Tibial artery (tissue), 4 donors: ENCODE data around the gene ILRUN.
"Not testable (repeated sequence)": the region's sequence is repeated elsewhere in the genome, so short reads cannot be mapped to it uniquely, and the experiment has no call there.

Experiments used
- DNase-seq, 2 donors: peaks; one replicate each; pipeline ENCODE4 v3.0.0-alpha.2; 2019
- H3K27ac ChIP-seq, 2 donors: fragments of 200-600 bp; sonication (generic) in 1 of 2; 1 replicate in 1 of 2; 2 replicates in 1 of 2; pipeline ENCODE4 v1.5.1; 2018 to 2019; ENCODE audit warnings: mild to moderate bottlenecking in 1 of 2
- H3K27me3 ChIP-seq, 2 donors: fragments of 200-600 bp; sonication (generic) in 1 of 2; one replicate each; pipeline versions ENCODE4 v1.5.1 to v1.6.0; 2016 to 2019
- H3K36me3 ChIP-seq, 3 donors: fragments of 200-600 bp; sonication (generic) in 2 of 3; one replicate each; pipeline ENCODE4 v1.5.1; 2016 to 2019; ENCODE audit warnings: mild to moderate bottlenecking in 2 of 3
- H3K4me1 ChIP-seq, 4 donors: fragments of 200-600 bp; sonication (generic) in 2 of 4; 1 replicate in 3 of 4; 2 replicates in 1 of 4; pipeline ENCODE4 v1.5.1; 2016 to 2019
- H3K4me3 ChIP-seq, 2 donors: fragments of 200-600 bp; sonication (generic) in 1 of 2; 1 replicate in 1 of 2; 2 replicates in 1 of 2; pipeline ENCODE4 v1.5.1; 2018 to 2019; ENCODE audit warnings: mild to moderate bottlenecking in 2 of 2
- H3K9me3 ChIP-seq, 3 donors: fragments of 200-600 bp; sonication (generic) in 1 of 3; one replicate each; pipeline ENCODE4 v1.5.1; 2016 to 2019
- CTCF ChIP-seq, 2 experiments: fragments of 200-600 bp in 1 of 2; fragments of 450-650 bp in 1 of 2; IDR thresholded peaks; one replicate each; pipeline ENCODE4 v1.5.1; 2017 to 2019; ENCODE audit warnings: antibody characterized with exemption in 2 of 2, mild to moderate bottlenecking in 1 of 2, moderate library complexity in 1 of 2
- intact Hi-C: fragments of 100-400 bp; cut with DNase I; formaldehyde crosslinking; loops from one replicate; pipeline ENCODE4 v1.15.0; 2023; ENCODE audit warnings: low total_unique reads

The ILRUN gene

GRCh38 chr6:34684919-34685318, 11.6 kb downstream of the ILRUN start:
- Histone ChIP-seq H3K27me3 (no peaks in the 10 kb centered on the region), H3K27ac (no peak overlapping the region), H3K4me1 (peaks cover 0 to 25% (median 12%) of the 10 kb centered on the region in 4 donors), H3K36me3 (peaks cover 0 to 4% (median 0%) of the 10 kb centered on the region in 3 donors), H3K4me3 (no peak overlapping the region), H3K9me3 (no peaks in the 10 kb centered on the region)
- intact Hi-C loops, result no loop called here
- TF ChIP-seq CTCF (IDR thresholded peaks at IDR 0.05), result no peak
- no peak for DNase-seq

GRCh38 chr6:34684364-34684763, 12.2 kb downstream of the ILRUN start:
- peaks cover 0 to 30% (median 16%) of the 10 kb centered on the region in 4 donors for H3K4me1 ChIP-seq
- intact Hi-C loops, result no loop called here
- H3K36me3 ChIP-seq, result peaks cover 0 to 4% (median 0%) of the 10 kb centered on the region in 3 donors
- H3K9me3 ChIP-seq, result no peaks in the 10 kb centered on the region
- H3K27ac ChIP-seq, result no peak overlapping the region
- no peaks in the 10 kb centered on the region for H3K27me3 ChIP-seq
- no peak overlapping the region for H3K4me3 ChIP-seq
- no peak for DNase-seq
- TF ChIP-seq CTCF (IDR thresholded peaks at IDR 0.05), result no peak

- Histone ChIP-seq H3K4me3 (no peak overlapping the region), H3K9me3 (no peaks in the 10 kb centered on the region), H3K36me3 (no peaks in the 10 kb centered on the region), H3K27ac (peak overlapping the region; percentile 55 to 72), H3K4me1 (peaks cover 0 to 26% (median 15%) of the 10 kb centered on the region in 4 donors), H3K27me3 (no peaks in the 10 kb centered on the region)
- intact Hi-C loops, result no loop called here
- DNase-seq, result no peak
- TF ChIP-seq CTCF (IDR thresholded peaks at IDR 0.05), result no peak
Measured at GRCh38 chr6:34680802-34681515, 15.6 kb downstream of the ILRUN start.

GRCh38 chr6:34680313-34680712, 16.3 kb downstream of the ILRUN start:
- H3K4me3 ChIP-seq, H3K9me3 ChIP-seq, H3K36me3 ChIP-seq, DNase-seq, H3K27me3 ChIP-seq, intact Hi-C loops: not testable (repeated sequence)
- peak overlapping the region; percentile 55 to 72 for H3K27ac ChIP-seq
- peaks cover 0 to 26% (median 14%) of the 10 kb centered on the region in 4 donors for H3K4me1 ChIP-seq

GRCh38 chr6:34679552-34680253, 16.9 kb downstream of the ILRUN start:
- Histone ChIP-seq H3K4me3 (no peak overlapping the region), H3K9me3 (no peaks in the 10 kb centered on the region), H3K4me1 (peaks cover 0 to 26% (median 13%) of the 10 kb centered on the region in 4 donors), H3K27ac (peak overlapping the region; percentile 50 to 72), H3K36me3 (no peaks in the 10 kb centered on the region), H3K27me3 (no peaks in the 10 kb centered on the region)
- TF ChIP-seq CTCF (IDR thresholded peaks at IDR 0.05), result no peak
- no peak for DNase-seq
- intact Hi-C loops, result no loop called here

GRCh38 chr6:34676140-34676539, 20.4 kb downstream of the ILRUN start:
- H3K27me3 ChIP-seq, result no peaks in the 10 kb centered on the region
- intact Hi-C loops, result no loop called here
- H3K9me3 ChIP-seq, result no peaks in the 10 kb centered on the region
- H3K36me3 ChIP-seq, result no peaks in the 10 kb centered on the region
- no peak for TF ChIP-seq CTCF (IDR thresholded peaks at IDR 0.05)
- H3K27ac ChIP-seq, result no peak overlapping the region
- H3K4me3 ChIP-seq, result no peak overlapping the region
- peaks cover 0 to 41% (median 29%) of the 10 kb centered on the region in 4 donors for H3K4me1 ChIP-seq
- DNase-seq, result no peak

GRCh38 chr6:34674930-34675329, 21.6 kb downstream of the ILRUN start:
- DNase-seq, intact Hi-C loops, H3K9me3 ChIP-seq, H3K36me3 ChIP-seq, H3K27me3 ChIP-seq, H3K4me3 ChIP-seq, H3K27ac ChIP-seq: not testable (repeated sequence)
- H3K4me1 ChIP-seq, result peaks cover 0 to 32% (median 22%) of the 10 kb centered on the region in 4 donors
